CD4-positive, alpha-beta memory T cell (primary cell): ENCODE results near the gene TMEM253. TPM values are rescaled to one million over a fixed set of nuclear protein-coding genes. Genes with fewer than 3 reads are reported as not detected.

ENCODE experiments used
- CTCF ChIA-PET: fragments of 350-600 bp; sonication (Branson Sonifier 250); formaldehyde crosslinking; loops from one replicate; lab custom pipeline; 2021; ENCODE audit warnings: inconsistent platforms; ENCODE audit not compliant: partially characterized antibody; lab: Charles Lee
- POLR2A ChIA-PET: fragments of 350-600 bp; sonication (Branson Sonifier 250); formaldehyde crosslinking; loops from one replicate; lab custom pipeline; 2021; ENCODE audit not compliant: partially characterized antibody; lab: Charles Lee
- DNase-seq, 5 donors: peaks; one replicate each; pipeline versions ENCODE4 v3.0.0 to v3.0.0-alpha.2; 2020 to 2022; ENCODE audit warnings: mixed read lengths in 1 of 5
- H3K27ac ChIP-seq: one replicate; pipeline ENCODE4 v1.7.0; 2013; ENCODE audit warnings: low read depth, low read length
- H3K27me3 ChIP-seq: 2 replicates; pipeline ENCODE4 v1.7.0; 2013; ENCODE audit warnings: mild to moderate bottlenecking, low read length, moderate library complexity; ENCODE audit not compliant: insufficient read depth
- H3K36me3 ChIP-seq: 2 replicates; pipeline ENCODE4 v1.7.0; 2013; ENCODE audit warnings: mild to moderate bottlenecking, low read length, moderate library complexity; ENCODE audit not compliant: insufficient read depth
- H3K4me1 ChIP-seq: 2 replicates; pipeline ENCODE4 v1.7.0; 2013; ENCODE audit warnings: mild to moderate bottlenecking, low read length, moderate library complexity; ENCODE audit not compliant: insufficient read depth
- H3K4me3 ChIP-seq, 2 donors: one replicate each; pipeline ENCODE4 v1.7.0; 2013; ENCODE audit warnings: low read length in 2 of 2, mild to moderate bottlenecking in 1 of 2
- H3K9me3 ChIP-seq, 2 donors: one replicate each; pipeline ENCODE4 v1.7.0; 2013; ENCODE audit warnings: low read length in 2 of 2, control low read depth in 1 of 2; ENCODE audit not compliant: control insufficient read depth in 1 of 2
- H3K27ac Mint-ChIP-seq, 7 donors: one replicate each; pipeline ENCODE4 v1.8.0; 2020 to 2021; ENCODE audit warnings: mixed read lengths in 7 of 7, mild to moderate bottlenecking in 6 of 7, inconsistent platforms in 3 of 7, moderate library complexity in 3 of 7
- H3K27me3 Mint-ChIP-seq, 2 donors: one replicate each; pipeline ENCODE4 v1.8.0; 2020 to 2021; ENCODE audit warnings: mixed read lengths in 2 of 2
- H3K36me3 Mint-ChIP-seq, 2 donors: one replicate each; pipeline ENCODE4 v1.8.0; 2020 to 2021; ENCODE audit warnings: mixed read lengths in 2 of 2, inconsistent platforms in 1 of 2, mild to moderate bottlenecking in 1 of 2
- H3K4me1 Mint-ChIP-seq, 4 donors: one replicate each; pipeline ENCODE4 v1.8.0; 2020 to 2021; ENCODE audit warnings: mixed read lengths in 4 of 4, mild to moderate bottlenecking in 1 of 4
- H3K4me3 Mint-ChIP-seq, 8 donors: one replicate each; pipeline ENCODE4 v1.8.0; 2020 to 2021; ENCODE audit warnings: mixed read lengths in 8 of 8, mild to moderate bottlenecking in 7 of 8, moderate library complexity in 6 of 8, inconsistent platforms in 3 of 8
- H3K9me3 Mint-ChIP-seq, 8 donors: one replicate each; pipeline ENCODE4 v1.8.0; 2020 to 2021; ENCODE audit warnings: mixed read lengths in 8 of 8, mild to moderate bottlenecking in 5 of 8, inconsistent platforms in 3 of 8, moderate library complexity in 1 of 8
- intact Hi-C: fragments of 100-400 bp; cut with micrococcal nuclease; formaldehyde crosslinking; loops from one replicate; pipeline ENCODE4 v1.15.1; 2023
- polyA plus RNA-seq, 2 donors: library from polyadenylated mRNA; unstranded; fragments of 300-500 nt; fragmentation: Illumina TruSeq; gene quantifications; one replicate each; pipeline ENCODE4 v1.2.3, GENCODE V29; 2021
- total RNA-seq, 2 experiments: library from RNA; stranded (reverse); gene quantifications; one replicate each; pipeline ENCODE4 v1.2.3, GENCODE V29; 2021

The TMEM253 gene
- total and polyA plus RNA-seq, 4 experiments from 2014 or later = not detected

GRCh38 chr14:21090194-21090939, 10.5 kb upstream of the TMEM253 start:
- Mint-ChIP-seq H3K36me3 (peaks cover 0 to 3% of the 10 kb centered on the region in 2 donors), H3K9me3 (peaks cover 0 to 3% (median 0%) of the 10 kb centered on the region in 8 donors), H3K27me3 (peaks cover 0 to 1% of the 10 kb centered on the region in 2 donors), H3K4me3 (no peak overlapping the region), H3K27ac (peak overlapping the region; percentile 75 to 100 (median 99)), H3K4me1 (peaks cover 24 to 51% (median 37%) of the 10 kb centered on the region in 4 donors)
- Histone ChIP-seq H3K27ac (no peak overlapping the region), H3K4me1 (peaks cover 23% of the 10 kb centered on the region), H3K4me3 (no peak overlapping the region), H3K9me3 (no peaks in the 10 kb centered on the region), H3K27me3 (no peaks in the 10 kb centered on the region), H3K36me3 (no peaks in the 10 kb centered on the region)
- POLR2A ChIA-PET = interaction anchor here (1.0 to 4.2 kb wide), 4 partner anchors 13 to 75 kb away, joined by 3 to 57 read pairs (median 8); partner anchors contain the start of genes ARHGEF40 and TMEM253
- DNase-seq = no peak
- intact Hi-C loops = no loop called here
- CTCF ChIA-PET = interaction anchor here (1.2 to 4.4 kb wide), 5 partner anchors 11 to 77 kb away, joined by 3 to 80 read pairs (median 50); no protein-coding TSS in a partner anchor

- Histone ChIP-seq H3K9me3 (no peaks in the 10 kb centered on the region), H3K4me1 (peaks cover 23% of the 10 kb centered on the region), H3K27me3 (no peaks in the 10 kb centered on the region), H3K27ac (no peak overlapping the region), H3K36me3 (no peaks in the 10 kb centered on the region), H3K4me3 (no peak overlapping the region)
- Mint-ChIP-seq H3K4me1 (peaks cover 24 to 49% (median 35%) of the 10 kb centered on the region in 4 donors), H3K9me3 (peaks cover 0 to 3% (median 0%) of the 10 kb centered on the region in 8 donors), H3K4me3 (no peak overlapping the region), H3K27me3 (peaks cover 0 to 1% of the 10 kb centered on the region in 2 donors), H3K27ac (peak overlapping the region; percentile 46 to 85 (median 70)), H3K36me3 (peaks cover 0 to 3% of the 10 kb centered on the region in 2 donors)
- ChIA-PET POLR2A (interaction anchor here (1.6 to 5.3 kb wide), 3 partner anchors 13 to 76 kb away, joined by 6 to 82 read pairs (median 16); no protein-coding TSS in a partner anchor), CTCF (interaction anchor here (1.0 to 7.3 kb wide), 14 partner anchors 14 to 102 kb away, joined by 3 to 296 read pairs (median 32); partner anchors contain the start of genes ARHGEF40 and TMEM253)
- DNase-seq = no peak
- intact Hi-C loops = no loop called here
Observed at GRCh38 chr14:21090940-21091663, 9.8 kb upstream of the TMEM253 start.

GRCh38 chr14:21091821-21092272, 9.0 kb upstream of the TMEM253 start:
- ChIA-PET POLR2A (interaction anchor here (1.0 to 5.3 kb wide), 6 partner anchors 9 to 79 kb away, joined by 3 to 82 read pairs (median 5); partner anchors contain the start of gene TMEM253), CTCF (interaction anchor here (1.0 to 7.3 kb wide), 17 partner anchors 8 to 103 kb away, joined by 3 to 296 read pairs (median 11); partner anchors contain the start of genes ARHGEF40 and TMEM253)
- H3K27me3 Mint-ChIP-seq = no peaks in the 10 kb centered on the region
- H3K4me1 ChIP-seq = peaks cover 20% of the 10 kb centered on the region
- H3K4me1 Mint-ChIP-seq = peaks cover 19 to 50% (median 29%) of the 10 kb centered on the region in 4 donors
- no peaks in the 10 kb centered on the region for H3K27me3 ChIP-seq
- no peak for DNase-seq
- peak overlapping the region in 3 of 7 donors; percentile 35 to 79 (median 57) for H3K27ac Mint-ChIP-seq
- peaks cover 0 to 3% of the 10 kb centered on the region in 2 donors for H3K36me3 Mint-ChIP-seq
- no peaks in the 10 kb centered on the region for H3K9me3 ChIP-seq
- intact Hi-C loops = loop anchor here (1.0 to 2.0 kb wide), 4 partner anchors 12 to 78 kb away; partner anchors contain the start of gene NDRG2
- H3K27ac ChIP-seq = no peak overlapping the region
- H3K4me3 Mint-ChIP-seq = no peak overlapping the region
- peaks cover 0 to 3% (median 0%) of the 10 kb centered on the region in 8 donors for H3K9me3 Mint-ChIP-seq
- no peaks in the 10 kb centered on the region for H3K36me3 ChIP-seq
- H3K4me3 ChIP-seq = no peak overlapping the region

GRCh38 chr14:21092273-21093011, 8.4 kb upstream of the TMEM253 start:
- no peaks in the 10 kb centered on the region for H3K9me3 ChIP-seq
- H3K9me3 Mint-ChIP-seq = peaks cover 0 to 1% (median 0%) of the 10 kb centered on the region in 8 donors
- ChIA-PET CTCF (interaction anchor here (1.0 to 7.3 kb wide), 19 partner anchors 9 to 103 kb away, joined by 3 to 296 read pairs (median 11); partner anchors contain the start of genes ARHGEF40 and TMEM253), POLR2A (interaction anchor here (1.0 to 5.3 kb wide), 6 partner anchors 8 to 80 kb away, joined by 3 to 82 read pairs (median 5); partner anchors contain the start of gene TMEM253)
- intact Hi-C loops = loop anchor here (1.0 to 2.0 kb wide), 4 partner anchors 12 to 78 kb away; partner anchors contain the start of gene NDRG2
- peak; percentile 86 to 91 (median 90) for DNase-seq
- peak overlapping the region in 2 of 8 donors; percentile 2 to 72 for H3K4me3 Mint-ChIP-seq
- peaks cover 17 to 50% (median 29%) of the 10 kb centered on the region in 4 donors for H3K4me1 Mint-ChIP-seq
- H3K27ac ChIP-seq = peak overlapping the region; percentile 17
- no peaks in the 10 kb centered on the region for H3K27me3 Mint-ChIP-seq
- no peak overlapping the region for H3K4me3 ChIP-seq
- peak overlapping the region in 6 of 7 donors; percentile 79 to 97 (median 94) for H3K27ac Mint-ChIP-seq
- H3K36me3 Mint-ChIP-seq = peaks cover 0 to 2% of the 10 kb centered on the region in 2 donors
- no peaks in the 10 kb centered on the region for H3K27me3 ChIP-seq
- no peaks in the 10 kb centered on the region for H3K36me3 ChIP-seq
- peaks cover 21% of the 10 kb centered on the region for H3K4me1 ChIP-seq

- H3K9me3 Mint-ChIP-seq = no peaks in the 10 kb centered on the region
- Histone ChIP-seq H3K36me3 (no peaks in the 10 kb centered on the region), H3K27me3 (no peaks in the 10 kb centered on the region), H3K9me3 (no peaks in the 10 kb centered on the region), H3K4me3 (no peak overlapping the region), H3K27ac (peak overlapping the region; percentile 17), H3K4me1 (peaks cover 18% of the 10 kb centered on the region)
- peaks cover 0 to 2% of the 10 kb centered on the region in 2 donors for H3K36me3 Mint-ChIP-seq
- ChIA-PET CTCF (interaction anchor here (1.2 to 7.3 kb wide), 16 partner anchors 9 to 88 kb away, joined by 4 to 296 read pairs (median 12); partner anchors contain the start of genes ARHGEF40 and TMEM253), POLR2A (interaction anchor here (1.0 to 5.3 kb wide), 6 partner anchors 8 to 81 kb away, joined by 3 to 82 read pairs (median 5); partner anchors contain the start of gene TMEM253)
- H3K27me3 Mint-ChIP-seq = no peaks in the 10 kb centered on the region
- intact Hi-C loops = loop anchor here (2.0 kb wide), 1 partner anchor 68 kb away; the partner anchor contains the start of gene NDRG2
- DNase-seq = no peak
- H3K4me1 Mint-ChIP-seq = peaks cover 11 to 47% (median 24%) of the 10 kb centered on the region in 4 donors
- H3K4me3 Mint-ChIP-seq = peak overlapping the region in 1 of 8 donors; percentile 72
- peak overlapping the region in 3 of 7 donors; percentile 57 to 87 (median 68) for H3K27ac Mint-ChIP-seq
Observed at GRCh38 chr14:21093018-21093417, 7.8 kb upstream of the TMEM253 start.
